H1 (cell line): ENCODE results near the gene TLE1. TPM values are rescaled to one million over a fixed set of nuclear protein-coding genes. Genes with fewer than 3 reads are reported as not detected.

ENCODE experiments used
- CTCF ChIA-PET: fragments of 300-600 bp; sonication (Branson Sonifier 250); formaldehyde crosslinking; loops from one replicate; lab custom pipeline; 2021; ENCODE audit not compliant: partially characterized antibody; lab: Charles Lee
- POLR2A ChIA-PET: fragments of 300-600 bp; sonication (Branson Sonifier 250); formaldehyde crosslinking; loops from one replicate; lab custom pipeline; 2021; ENCODE audit warnings: inconsistent platforms; ENCODE audit not compliant: partially characterized antibody; lab: Charles Lee
- DNase-seq, 2 experiments: peaks; one replicate each; pipeline versions ENCODE4 v3.0.0 to v3.0.0-alpha.2; 2010 to 2022; ENCODE audit warnings: low spot score in 2 of 2, low read depth in 1 of 2, mixed read lengths in 1 of 2
- FAIRE-seq: peaks from 2 replicates; lab custom pipeline; 2011; peaks lifted over from hg19 to GRCh38; lab: Jason Lieb, UNC
- H2AFZ ChIP-seq: 2 replicates; pipeline ENCODE4 v1.8.1; 2012; ENCODE audit warnings: low read length, inconsistent platforms
- H2AK5ac ChIP-seq: 2 replicates; pipeline ENCODE4 v1.6.1; 2013; ENCODE audit warnings: low read depth, low read length
- H2BK120ac ChIP-seq: replicated peaks from 2 replicates; pipeline ENCODE3; 2013; ENCODE audit warnings: low read depth, low read length, inconsistent platforms
- H2BK12ac ChIP-seq: 2 replicates; pipeline ENCODE4 v1.6.1; 2013; ENCODE audit warnings: low read depth, low read length
- H2BK15ac ChIP-seq: 2 replicates; pipeline ENCODE4 v1.6.1; 2013; ENCODE audit warnings: low read length
- H2BK20ac ChIP-seq: 2 replicates; pipeline ENCODE4 v1.6.1; 2013; ENCODE audit warnings: low read length
- H2BK5ac ChIP-seq: 2 replicates; pipeline ENCODE4 v1.6.1; 2013; ENCODE audit warnings: low read depth, low read length
- H3K14ac ChIP-seq: 2 replicates; pipeline ENCODE4 v1.6.1; 2013; ENCODE audit warnings: inconsistent platforms; ENCODE audit not compliant: insufficient read length
- H3K18ac ChIP-seq: 2 replicates; pipeline ENCODE4 v1.6.1; 2013; ENCODE audit warnings: low read length; ENCODE audit errors: extremely low read depth
- H3K23ac ChIP-seq: 2 replicates; pipeline ENCODE4 v1.6.1; 2013; ENCODE audit warnings: inconsistent platforms; ENCODE audit not compliant: insufficient read length
- H3K23me2 ChIP-seq: 2 replicates; pipeline ENCODE4 v1.6.1; 2013; ENCODE audit warnings: low read depth, low read length
- H3K27ac ChIP-seq: 2 replicates; pipeline ENCODE4 v1.6.1; 2011; ENCODE audit warnings: low read depth, low read length, inconsistent platforms
- H3K27me3 ChIP-seq, 4 experiments: replicated peaks in 1 of 4; 1 replicate in 1 of 4; 2 replicates in 3 of 4; pipeline versions ENCODE4 v1.6.1 to v1.8.1; 2011 to 2013; ENCODE audit warnings: low read length in 3 of 4, mild to moderate bottlenecking in 3 of 4, inconsistent platforms in 2 of 4, mixed read lengths in 2 of 4, moderate library complexity in 1 of 4; ENCODE audit not compliant: control insufficient read depth in 3 of 4, insufficient read depth in 3 of 4; ENCODE audit errors: extremely low read depth in 1 of 4
- H3K36me3 ChIP-seq, 4 experiments: 2 replicates each; pipeline versions ENCODE4 v1.6.1 to v1.8.1; 2011 to 2013; ENCODE audit warnings: mild to moderate bottlenecking in 4 of 4, low read length in 3 of 4, moderate library complexity in 2 of 4, control low read depth in 1 of 4, inconsistent platforms in 1 of 4; ENCODE audit not compliant: insufficient read depth in 4 of 4, control insufficient read depth in 2 of 4
- H3K4ac ChIP-seq: replicated peaks from 2 replicates; pipeline ENCODE3; 2013; ENCODE audit warnings: low read length, low read depth, mixed read lengths, inconsistent platforms; ENCODE audit not compliant: insufficient read length
- H3K4me1 ChIP-seq, 4 experiments: replicated peaks in 1 of 4; 1 replicate in 1 of 4; 2 replicates in 3 of 4; pipeline versions ENCODE4 v1.6.1 to v1.8.1; 2011 to 2013; ENCODE audit warnings: low read length in 3 of 4, inconsistent platforms in 2 of 4, mixed read lengths in 1 of 4; ENCODE audit not compliant: insufficient read depth in 4 of 4, control insufficient read depth in 3 of 4
- H3K4me2 ChIP-seq, 2 experiments: 2 replicates each; pipeline versions ENCODE4 v1.6.1 to v1.8.1; 2011 to 2013; ENCODE audit warnings: low read depth in 2 of 2, low read length in 2 of 2, control low read depth in 1 of 2, inconsistent platforms in 1 of 2, mild to moderate bottlenecking in 1 of 2; ENCODE audit not compliant: insufficient read depth in 1 of 2
- H3K4me3 ChIP-seq, 4 experiments: fragments of 200-600, 300-600 bp in 1 of 4; sonication (generic), shearing (Covaris generic), sonication (Bioruptor Twin) in 1 of 4; 2 replicates each; pipeline versions ENCODE4 v1.5.1 to v1.8.1; 2011 to 2016; ENCODE audit warnings: low read length in 4 of 4, low read depth in 3 of 4, control low read depth in 2 of 4, inconsistent platforms in 2 of 4, mild to moderate bottlenecking in 2 of 4, mixed read lengths in 1 of 4, moderate library complexity in 1 of 4; ENCODE audit not compliant: insufficient read depth in 2 of 4; ENCODE audit errors: extremely low read depth in 1 of 4
- H3K56ac ChIP-seq: replicated peaks from 2 replicates; pipeline ENCODE3; 2013; ENCODE audit warnings: low read depth, mild to moderate bottlenecking, mixed read lengths, low read length, inconsistent platforms; ENCODE audit not compliant: insufficient read length
- H3K79me1 ChIP-seq: 2 replicates; pipeline ENCODE4 v1.6.1; 2013; ENCODE audit warnings: low read depth, low read length, control low read depth
- H3K79me2 ChIP-seq, 2 experiments: 2 replicates each; pipeline versions ENCODE4 v1.6.1 to v1.8.1; 2012 to 2013; ENCODE audit warnings: low read length in 2 of 2, mild to moderate bottlenecking in 2 of 2, inconsistent platforms in 1 of 2; ENCODE audit not compliant: insufficient read depth in 2 of 2, control insufficient read depth in 1 of 2
- H3K9ac ChIP-seq, 4 experiments: replicated peaks in 1 of 4; 1 replicate in 1 of 4; 2 replicates in 3 of 4; pipeline versions ENCODE4 v1.6.1 to v1.8.1; 2011 to 2013; ENCODE audit warnings: low read depth in 3 of 4, low read length in 3 of 4, control low read depth in 2 of 4, mild to moderate bottlenecking in 2 of 4, moderate library complexity in 2 of 4, inconsistent platforms in 1 of 4; ENCODE audit errors: extremely low read depth in 1 of 4
- H3K9me3 ChIP-seq, 2 experiments: 2 replicates each; pipeline versions ENCODE4 v1.6.1 to v1.8.1; 2012 to 2013; ENCODE audit warnings: mild to moderate bottlenecking in 2 of 2, moderate library complexity in 2 of 2, control low read depth in 1 of 2, inconsistent platforms in 1 of 2, low read depth in 1 of 2, low read length in 1 of 2, mixed read lengths in 1 of 2; ENCODE audit not compliant: insufficient read depth in 2 of 2
- H4K20me1 ChIP-seq, 2 experiments: replicated peaks in 1 of 2; 2 replicates each; pipeline versions ENCODE3 to v1.8.1; 2011 to 2013; ENCODE audit warnings: inconsistent platforms in 2 of 2, low read length in 2 of 2, mild to moderate bottlenecking in 1 of 2; ENCODE audit not compliant: insufficient read depth in 2 of 2, control insufficient read depth in 1 of 2
- H4K5ac ChIP-seq: 2 replicates; pipeline ENCODE4 v1.6.1; 2013; ENCODE audit warnings: low read length, low read depth, mixed read lengths, inconsistent platforms; ENCODE audit not compliant: insufficient read length
- H4K8ac ChIP-seq: 2 replicates; pipeline ENCODE4 v1.8.0; 2013; ENCODE audit warnings: mild to moderate bottlenecking, moderate library complexity, low read length, inconsistent platforms; ENCODE audit not compliant: insufficient read depth; ENCODE audit errors: extremely low read depth
- H4K91ac ChIP-seq: replicated peaks from 2 replicates; pipeline ENCODE3; 2013; ENCODE audit warnings: low read length, mixed read lengths, inconsistent platforms; ENCODE audit not compliant: insufficient read length
- CHD2 ChIP-seq: IDR thresholded peaks from 2 replicates; pipeline ENCODE4 v1.6.1; 2012; ENCODE audit warnings: low read length, improper control_type of control experiment
- FOSL1 ChIP-seq: IDR thresholded peaks from 2 replicates; pipeline ENCODE4 v1.6.1; 2011; ENCODE audit warnings: mild to moderate bottlenecking, low read depth, low read length, moderate library complexity; ENCODE audit not compliant: insufficient read depth
- GABPA ChIP-seq: IDR thresholded peaks from 2 replicates; pipeline ENCODE4 v1.6.1; 2011; ENCODE audit warnings: mild to moderate bottlenecking, low read length, moderate library complexity, borderline replicate concordance; ENCODE audit not compliant: insufficient read depth
- JUND ChIP-seq: IDR thresholded peaks from 2 replicates; pipeline ENCODE4 v1.6.1; 2011; ENCODE audit warnings: mild to moderate bottlenecking, improper control_type of control experiment, low read length
- RFX5 ChIP-seq: IDR thresholded peaks from 2 replicates; pipeline ENCODE4 v1.6.1; 2011; ENCODE audit warnings: low read depth, low read length, improper control_type of control experiment, borderline replicate concordance
- RNF2 ChIP-seq: fragments of 200-900, 300-1000 bp; sonication (generic); IDR thresholded peaks from 2 replicates; pipeline ENCODE4 v1.7.1; 2016; ENCODE audit warnings: borderline replicate concordance, low read depth, mild to moderate bottlenecking, antibody characterized with exemption, low read length; ENCODE audit not compliant: poor library complexity, severe bottlenecking; ENCODE audit errors: missing control alignments
- SUZ12 ChIP-seq: fragments of 200-600 bp; sonication (generic); IDR thresholded peaks from 2 replicates; pipeline ENCODE4 v1.6.1; 2012; ENCODE audit warnings: mild to moderate bottlenecking, inconsistent platforms, low read length, moderate library complexity, mixed read lengths
- TAF1 ChIP-seq: IDR thresholded peaks from 2 replicates; pipeline ENCODE4 v1.6.1; 2011; ENCODE audit warnings: mild to moderate bottlenecking, low read depth, low read length
- TAF7 ChIP-seq: optimal IDR thresholded peaks from 2 replicates; pipeline ENCODE3; 2011; ENCODE audit warnings: low read depth, mild to moderate bottlenecking, inconsistent platforms, low read length, moderate library complexity, borderline replicate concordance
- WGBS, 2 experiments: shearing (Covaris generic) in 1 of 2; methylation state at CpG; one replicate each; pipeline versions ENCODE4 v1.1.6 to v1.1.7; 2013 to 2015; ENCODE audit warnings: low lambda C conversion rate in 2 of 2, mixed read lengths in 2 of 2, inconsistent platforms in 1 of 2, low coverage in 1 of 2, missing lambda C conversion rate in 1 of 2; ENCODE audit not compliant: insufficient replicate concordance in 2 of 2, insufficient coverage in 1 of 2, insufficient read length in 1 of 2; ENCODE audit errors: extremely low coverage in 1 of 2, missing lambda C conversion rate in 1 of 2; 5-methylcytosine and 5-hydroxymethylcytosine counted together
- polyA plus RNA-seq, 7 experiments: library from polyadenylated mRNA; depleted of rRNA in 3 of 7; stranded (reverse) in 5 of 7; unstranded in 2 of 7; fragments of >200 nt in 5 of 7; fragments of 200-250 nt in 2 of 7; gene quantifications; 1 replicate in 5 of 7; 2 replicates in 1 of 7; 4 replicates in 1 of 7; pipeline versions ENCODE4 v1.2.1 to v1.2.3, GENCODE V29; 2011 to 2013; ENCODE audit warnings: missing spikeins in 2 of 7, mixed read lengths in 2 of 7
- total RNA-seq: library from RNA; stranded (reverse); fragmentation: NEBNext Ultra II Directional; extraction: Animal tissue kit (Norgen Biotek cat#: 25700); gene quantifications from 2 replicates; pipeline ENCODE4 v1.2.1, GENCODE V29; 2021

TLE1 gene
- total and polyA plus RNA-seq, 2 of the 8 experiments (the other 6 are each of a cell fraction or from before 2014, with no cell fraction given) = 81.8 to 91.6 TPM

DNA sequence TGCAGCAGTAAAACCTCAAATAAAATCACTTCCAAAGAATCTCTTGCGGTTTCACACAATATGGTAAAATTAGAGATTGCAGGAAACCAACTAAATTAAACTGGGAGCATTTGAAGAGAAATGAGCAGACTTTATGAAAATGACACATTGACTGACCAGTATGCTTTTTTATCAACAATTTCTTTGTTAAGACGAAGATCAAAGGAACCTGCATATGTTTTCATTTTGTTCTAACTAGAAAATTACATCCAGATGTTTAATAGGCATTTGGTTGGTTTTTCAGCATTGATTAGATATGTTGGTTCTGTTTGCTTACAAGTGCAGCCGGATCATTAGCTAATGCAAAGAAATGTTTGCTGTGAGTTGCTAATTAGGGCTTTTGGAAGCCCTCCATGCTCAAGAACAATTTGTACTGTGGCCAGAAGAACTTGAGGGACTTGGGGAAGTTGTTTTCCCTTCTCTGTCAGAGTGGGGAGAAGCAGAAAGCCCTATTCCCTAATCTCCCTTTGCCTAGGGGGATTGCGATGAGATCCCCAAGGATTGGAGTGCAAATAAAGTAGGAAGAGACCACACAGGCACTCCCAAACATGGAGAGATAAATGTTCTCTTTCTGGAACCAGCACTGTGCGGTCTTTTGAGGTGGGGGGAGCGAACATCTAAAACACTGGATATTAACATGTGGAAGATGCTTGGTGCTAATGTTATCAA is 4.5 kb upstream of the TLE1 start:
- POLR2A ChIA-PET = interaction anchor here (1.0 to 1.6 kb wide), 3 partner anchors 16 to 54 kb away, joined by 3 to 5 read pairs (median 3); no protein-coding TSS in a partner anchor
- H3K4me2 ChIP-seq = 0 out of 4 replicates have a peak overlapping the region, but pooled peaks of 1 of the 2 experiments have one; percentile 2

More for the DNA sequence above, 4.5 kb upstream of the TLE1 start:
- H3K4me1 ChIP-seq = peaks cover 4 to 10% (median 7%) of the 10 kb centered on the region in 4 experiments; a peak in 3 of 7 replicates
- H2BK120ac ChIP-seq = no peak overlapping the region
- H3K23me2 ChIP-seq = peaks cover 5% of the 10 kb centered on the region
- H3K4ac ChIP-seq = no peak overlapping the region
- no peak overlapping the region for H2AK5ac ChIP-seq
- CTCF ChIA-PET = interaction anchor here (1.0 to 1.6 kb wide), 2 partner anchors 20 to 155 kb away, joined by 3 to 4 read pairs; no protein-coding TSS in a partner anchor
- FAIRE-seq (no peak), DNase-seq (no peak)
- H3K14ac ChIP-seq = no peak overlapping the region
- no peak overlapping the region for H2BK12ac ChIP-seq
- no peak overlapping the region for H4K91ac ChIP-seq
- H3K79me1 ChIP-seq = no peaks in the 10 kb centered on the region
- H3K4me3 ChIP-seq = no peak overlapping the region
- no peaks in the 10 kb centered on the region for H3K36me3 ChIP-seq
- no peak overlapping the region for H3K56ac ChIP-seq
- H4K20me1 ChIP-seq = no peaks in the 10 kb centered on the region
- peaks cover 0 to 3% of the 10 kb centered on the region in 2 experiments; a peak in 1 of 4 replicates for H3K79me2 ChIP-seq
- H2AFZ ChIP-seq = no peak overlapping the region
- H2BK20ac ChIP-seq = no peak overlapping the region
- H3K27ac ChIP-seq = no peak overlapping the region
- no peak overlapping the region for H4K8ac ChIP-seq
- H3K9me3 ChIP-seq = no peaks in the 10 kb centered on the region
- no peak for TF ChIP-seq RNF2
- TF ChIP-seq RFX5 = no peak
- no peak for TF ChIP-seq FOSL1
- no peak for TF ChIP-seq TAF1
- no peak for TF ChIP-seq JUND
- TF ChIP-seq GABPA = no peak
- TF ChIP-seq CHD2 = no peak
- TF ChIP-seq SUZ12 = no peak
- TF ChIP-seq TAF7 = no peak
- no peak overlapping the region for H3K23ac ChIP-seq
- H3K18ac ChIP-seq = no peak overlapping the region
- H3K9ac ChIP-seq = no peak overlapping the region
- H4K5ac ChIP-seq = no peak overlapping the region
- no peak overlapping the region for H2BK5ac ChIP-seq
- no peak overlapping the region for H2BK15ac ChIP-seq
- WGBS, 2 experiments = 83% methylated on average over 6 of the region's 6 CpGs; no CpG with 5 or more reads in 1 of the 2 experiments
- H3K27me3 ChIP-seq = no peaks in the 10 kb centered on the region
